ENCODE results near the gene ALDH1A3. TPM values are rescaled to one million over a fixed set of nuclear protein-coding genes. Genes with fewer than 3 reads are reported as not detected.

Gene ALDH1A3
- total and polyA plus RNA-seq, 2 experiments from 2014 or later = 4.0 to 19.8 TPM

GRCh38 chr15:100892013-100892355 is 12.4 kb downstream of the ALDH1A3 start:
- Histone ChIP-seq H3K27ac (ENCODE audit: low read depth) (no peak overlapping the region), H3F3A (replicated peaks; ENCODE audit: low read depth) (no peaks in the 10 kb centered on the region), H4K20me1 (replicated peaks; ENCODE audit: insufficient read depth) (no peaks in the 10 kb centered on the region), H3K4me2 (no peak overlapping the region), H3K4me1 (ENCODE audit: insufficient read depth) (no peaks in the 10 kb centered on the region; the same call in 1 of the 2 replicates), H3K4me3 (no peak overlapping the region), H3K36me3 (ENCODE audit: insufficient read depth) (no peaks in the 10 kb centered on the region), H2AFZ (peak overlapping the region; percentile 18; the same call in 1 of the 2 replicates), H3K9me2 (ENCODE audit: insufficient read depth) (no peaks in the 10 kb centered on the region), H3K27me3 (ENCODE audit: insufficient read depth) (no peaks in the 10 kb centered on the region), H3K79me2 (replicated peaks; ENCODE audit: insufficient read depth) (no peaks in the 10 kb centered on the region)
- Mint-ChIP-seq H3K27ac (no peak overlapping the region), H3K4me3 (no peak overlapping the region), H3K36me3 (ENCODE audit: low read depth) (no peaks in the 10 kb centered on the region), H3K27me3 (ENCODE audit: insufficient read depth, low read depth, poor library complexity) (peaks cover 9% of the 10 kb centered on the region), H3K4me1 (peaks cover 20% of the 10 kb centered on the region), H3K9me3 (no peaks in the 10 kb centered on the region)
- no peak for DNase-seq (ENCODE audit: low spot score)
- TF ChIP-seq STAT1 (IDR thresholded peaks at IDR 0.05; ENCODE audit: unreplicated experiment) = no peak
- no peak for TF ChIP-seq NANOG (IDR thresholded peaks at IDR 0.05; ENCODE audit: borderline replicate concordance)
- TF ChIP-seq ZNF331 (CRISPR knock-in tag; IDR thresholded peaks at IDR 0.05; ENCODE audit: low read depth) = no peak
- TF ChIP-seq EZH2 (IDR thresholded peaks at IDR 0.05; ENCODE audit: low read depth, unreplicated experiment) = no peak
- TF ChIP-seq EZH2phosphoT487 (IDR thresholded peaks at IDR 0.05; ENCODE audit: unreplicated experiment) = no peak
- TF ChIP-seq POLR2AphosphoS5 (IDR thresholded peaks at IDR 0.05; ENCODE audit: low read depth) = no peak
- TF ChIP-seq CTCF (conservative IDR thresholded peaks at IDR 0.05; ENCODE audit: low read depth in 2 of 2) = no peak
- TF ChIP-seq REST (IDR thresholded peaks at IDR 0.05; ENCODE audit: unreplicated experiment) = no peak
- no peak for TF ChIP-seq ZNF114 (CRISPR knock-in tag; IDR thresholded peaks at IDR 0.05)
- no peak for TF ChIP-seq ETS1 (IDR thresholded peaks at IDR 0.05)
- no peak for TF ChIP-seq JUNB (IDR thresholded peaks at IDR 0.05; ENCODE audit: unreplicated experiment)
- peak; percentile 17; the same call in 2 of the 3 replicates for ATAC-seq
